Lower lobe of right lung (tissue), 2 donors: ENCODE data around the gene LRFN4. TPM values are rescaled to one million over a fixed set of nuclear protein-coding genes. Genes with fewer than 3 reads are reported as not detected.

Source experiments
- ATAC-seq, 2 donors: fragments of 200-7000 bp; cut with Tn5 transposase; one replicate each; pipeline ENCODE4 v1.9.1; 2020 to 2022; ENCODE audit warnings: mild to moderate bottlenecking in 2 of 2, moderate library complexity in 2 of 2
- DNase-seq: peaks from one replicate; pipeline ENCODE4 v3.0.0-alpha.2; 2020
- H3K27ac ChIP-seq: fragments of 200-600 bp; one replicate; pipeline ENCODE4 v1.8.0; 2022
- H3K27me3 ChIP-seq: fragments of 200-600 bp; one replicate; pipeline ENCODE4 v1.8.0; 2022; ENCODE audit warnings: low read depth
- H3K36me3 ChIP-seq: fragments of 200-600 bp; one replicate; pipeline ENCODE4 v1.8.0; 2022; ENCODE audit warnings: mild to moderate bottlenecking
- H3K4me1 ChIP-seq: fragments of 200-600 bp; one replicate; pipeline ENCODE4 v1.8.0; 2022
- H3K4me3 ChIP-seq: fragments of 200-600 bp; one replicate; pipeline ENCODE4 v1.8.0; 2022; ENCODE audit warnings: mild to moderate bottlenecking
- H3K9me3 ChIP-seq: fragments of 200-600 bp; one replicate; pipeline ENCODE4 v1.8.0; 2022
- CTCF ChIP-seq: fragments of 200-600 bp; IDR thresholded peaks from one replicate; pipeline ENCODE4 v1.8.0; 2022; ENCODE audit warnings: antibody characterized with exemption, mild to moderate bottlenecking
- intact Hi-C: fragments of 100-400 bp; cut with DNase I; formaldehyde crosslinking; loops from one replicate; pipeline ENCODE4 v1.11.0; 2022
- total RNA-seq: library from RNA; stranded (reverse); fragmentation: NEBNext Ultra II Directional; extraction: Animal tissue kit (Norgen Biotek cat#: 25700); gene quantifications from one replicate; pipeline ENCODE4 v1.2.1, GENCODE V29; 2021
- donor health status: DM: no; HTN: yes; CAD: no; lungs with severe emphysema.

LRFN4 gene
- total RNA-seq, 1 donor from 2014 or later, result 15.7 TPM

GRCh38 chr11:66886671-66887221, 29.9 kb downstream of the LRFN4 start:
- Histone ChIP-seq H3K4me3 (no peak overlapping the region), H3K4me1 (no peaks in the 10 kb centered on the region), H3K27ac (no peak overlapping the region), H3K27me3 (no peaks in the 10 kb centered on the region), H3K9me3 (no peaks in the 10 kb centered on the region), H3K36me3 (no peaks in the 10 kb centered on the region)
- intact Hi-C loops, result no loop called here
- no peak for DNase-seq
- ATAC-seq, result peak in 1 of 2 donors; percentile 43
- TF ChIP-seq CTCF, result no peak

GRCh38 chr11:66887526-66887925, 30.7 kb downstream of the LRFN4 start:
- H3K4me3 ChIP-seq, result no peak overlapping the region
- no peak overlapping the region for H3K27ac ChIP-seq
- no peaks in the 10 kb centered on the region for H3K4me1 ChIP-seq
- TF ChIP-seq CTCF, result no peak
- no peaks in the 10 kb centered on the region for H3K36me3 ChIP-seq
- no peak for ATAC-seq
- H3K27me3 ChIP-seq, result no peaks in the 10 kb centered on the region
- H3K9me3 ChIP-seq, result no peaks in the 10 kb centered on the region
- intact Hi-C loops, result no loop called here
- DNase-seq, result no peak

GRCh38 chr11:66888282-66888681, 31.4 kb downstream of the LRFN4 start:
- no peak overlapping the region for H3K27ac ChIP-seq
- TF ChIP-seq CTCF, result no peak
- H3K36me3 ChIP-seq, result no peaks in the 10 kb centered on the region
- H3K4me3 ChIP-seq, result no peak overlapping the region
- no peaks in the 10 kb centered on the region for H3K4me1 ChIP-seq
- no peaks in the 10 kb centered on the region for H3K27me3 ChIP-seq
- no peaks in the 10 kb centered on the region for H3K9me3 ChIP-seq
- ATAC-seq (no peak), DNase-seq (no peak)
- intact Hi-C loops, result no loop called here

GRCh38 chr11:66889960-66890359, 33.1 kb downstream of the LRFN4 start:
- intact Hi-C loops, result no loop called here
- Histone ChIP-seq H3K4me3 (no peak overlapping the region), H3K27ac (no peak overlapping the region), H3K27me3 (no peaks in the 10 kb centered on the region), H3K4me1 (no peaks in the 10 kb centered on the region), H3K9me3 (no peaks in the 10 kb centered on the region), H3K36me3 (no peaks in the 10 kb centered on the region)
- DNase-seq (no peak), ATAC-seq (no peak)
- no peak for TF ChIP-seq CTCF

- Histone ChIP-seq H3K27me3 (no peaks in the 10 kb centered on the region), H3K27ac (no peak overlapping the region), H3K9me3 (no peaks in the 10 kb centered on the region), H3K4me1 (no peaks in the 10 kb centered on the region), H3K4me3 (no peak overlapping the region), H3K36me3 (no peaks in the 10 kb centered on the region)
- intact Hi-C loops, result no loop called here
- TF ChIP-seq CTCF, result no peak
- ATAC-seq (no peak), DNase-seq (no peak)
Observed at GRCh38 chr11:66891851-66892660, 35.2 kb downstream of the LRFN4 start.
